Panc1 (cell line): ENCODE measurements around the gene SELENOF.

Experiments
- SIN3A ChIP-seq: IDR thresholded peaks from 2 replicates; pipeline ENCODE4 v1.6.1; 2012; ENCODE audit warnings: low read depth, mild to moderate bottlenecking, low read length, moderate library complexity, borderline replicate concordance; ENCODE audit not compliant: insufficient read depth
- TCF7L2 ChIP-seq: IDR thresholded peaks from 2 replicates; pipeline ENCODE4 v1.6.1; 2011; ENCODE audit warnings: mild to moderate bottlenecking, low read depth, low read length, inconsistent platforms
- TF ChIP-seq, protein P1 (sequence below): fragments of 450-650 bp; IDR thresholded peaks from 2 replicates; pipeline ENCODE4 v1.5.1; 2017; ENCODE audit warnings: mild to moderate bottlenecking
- TF ChIP-seq, protein P2 (sequence below), 2 experiments: IDR thresholded peaks; 2 replicates each; pipeline ENCODE4 v1.6.1; 2011 to 2012; ENCODE audit warnings: low read depth in 2 of 2, control low read depth in 1 of 2, low read length in 1 of 2, mild to moderate bottlenecking in 1 of 2, moderate library complexity in 1 of 2; ENCODE audit not compliant: insufficient read depth in 1 of 2

DNA sequence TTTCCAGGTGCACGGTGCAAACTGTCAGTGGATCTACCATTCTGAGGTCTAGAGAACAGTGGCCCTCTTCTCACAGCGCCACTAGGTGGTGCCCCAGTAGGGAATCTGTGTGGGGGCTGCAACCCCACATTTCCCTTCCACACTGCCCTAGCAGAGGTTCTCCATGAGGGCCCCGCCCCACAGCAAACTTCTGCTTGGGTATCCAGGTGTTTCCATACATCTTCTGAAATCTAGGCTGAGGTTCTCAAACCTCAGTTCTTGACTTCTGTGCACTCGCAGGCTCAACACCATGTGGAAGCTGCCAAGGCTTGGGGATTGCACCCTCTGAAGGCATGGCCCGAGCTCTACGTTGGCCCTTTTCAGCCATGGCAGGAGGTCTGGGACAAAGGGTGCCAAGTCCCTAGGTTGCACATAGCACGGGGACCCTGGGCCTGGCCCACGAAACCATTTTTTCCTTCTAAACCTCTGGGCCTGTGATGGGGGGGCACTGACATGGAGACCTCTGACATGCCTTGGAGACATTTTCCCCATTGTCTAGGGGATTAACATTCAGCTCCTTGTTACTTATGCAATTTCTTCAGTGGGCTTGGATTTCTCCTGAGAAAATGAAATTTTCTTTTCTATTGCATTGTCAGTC lies 10.5 kb upstream of the SELENOF start:
- TF ChIP-seq SIN3A (no peak), TCF7L2 (no peak)
- TF ChIP-seq, protein P1, sequence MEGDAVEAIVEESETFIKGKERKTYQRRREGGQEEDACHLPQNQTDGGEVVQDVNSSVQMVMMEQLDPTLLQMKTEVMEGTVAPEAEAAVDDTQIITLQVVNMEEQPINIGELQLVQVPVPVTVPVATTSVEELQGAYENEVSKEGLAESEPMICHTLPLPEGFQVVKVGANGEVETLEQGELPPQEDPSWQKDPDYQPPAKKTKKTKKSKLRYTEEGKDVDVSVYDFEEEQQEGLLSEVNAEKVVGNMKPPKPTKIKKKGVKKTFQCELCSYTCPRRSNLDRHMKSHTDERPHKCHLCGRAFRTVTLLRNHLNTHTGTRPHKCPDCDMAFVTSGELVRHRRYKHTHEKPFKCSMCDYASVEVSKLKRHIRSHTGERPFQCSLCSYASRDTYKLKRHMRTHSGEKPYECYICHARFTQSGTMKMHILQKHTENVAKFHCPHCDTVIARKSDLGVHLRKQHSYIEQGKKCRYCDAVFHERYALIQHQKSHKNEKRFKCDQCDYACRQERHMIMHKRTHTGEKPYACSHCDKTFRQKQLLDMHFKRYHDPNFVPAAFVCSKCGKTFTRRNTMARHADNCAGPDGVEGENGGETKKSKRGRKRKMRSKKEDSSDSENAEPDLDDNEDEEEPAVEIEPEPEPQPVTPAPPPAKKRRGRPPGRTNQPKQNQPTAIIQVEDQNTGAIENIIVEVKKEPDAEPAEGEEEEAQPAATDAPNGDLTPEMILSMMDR: no peak
- TF ChIP-seq, protein P2, sequence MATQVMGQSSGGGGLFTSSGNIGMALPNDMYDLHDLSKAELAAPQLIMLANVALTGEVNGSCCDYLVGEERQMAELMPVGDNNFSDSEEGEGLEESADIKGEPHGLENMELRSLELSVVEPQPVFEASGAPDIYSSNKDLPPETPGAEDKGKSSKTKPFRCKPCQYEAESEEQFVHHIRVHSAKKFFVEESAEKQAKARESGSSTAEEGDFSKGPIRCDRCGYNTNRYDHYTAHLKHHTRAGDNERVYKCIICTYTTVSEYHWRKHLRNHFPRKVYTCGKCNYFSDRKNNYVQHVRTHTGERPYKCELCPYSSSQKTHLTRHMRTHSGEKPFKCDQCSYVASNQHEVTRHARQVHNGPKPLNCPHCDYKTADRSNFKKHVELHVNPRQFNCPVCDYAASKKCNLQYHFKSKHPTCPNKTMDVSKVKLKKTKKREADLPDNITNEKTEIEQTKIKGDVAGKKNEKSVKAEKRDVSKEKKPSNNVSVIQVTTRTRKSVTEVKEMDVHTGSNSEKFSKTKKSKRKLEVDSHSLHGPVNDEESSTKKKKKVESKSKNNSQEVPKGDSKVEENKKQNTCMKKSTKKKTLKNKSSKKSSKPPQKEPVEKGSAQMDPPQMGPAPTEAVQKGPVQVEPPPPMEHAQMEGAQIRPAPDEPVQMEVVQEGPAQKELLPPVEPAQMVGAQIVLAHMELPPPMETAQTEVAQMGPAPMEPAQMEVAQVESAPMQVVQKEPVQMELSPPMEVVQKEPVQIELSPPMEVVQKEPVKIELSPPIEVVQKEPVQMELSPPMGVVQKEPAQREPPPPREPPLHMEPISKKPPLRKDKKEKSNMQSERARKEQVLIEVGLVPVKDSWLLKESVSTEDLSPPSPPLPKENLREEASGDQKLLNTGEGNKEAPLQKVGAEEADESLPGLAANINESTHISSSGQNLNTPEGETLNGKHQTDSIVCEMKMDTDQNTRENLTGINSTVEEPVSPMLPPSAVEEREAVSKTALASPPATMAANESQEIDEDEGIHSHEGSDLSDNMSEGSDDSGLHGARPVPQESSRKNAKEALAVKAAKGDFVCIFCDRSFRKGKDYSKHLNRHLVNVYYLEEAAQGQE (IDR thresholded peaks at IDR 0.05; ENCODE audit: insufficient read depth in 1 of 2, low read depth in 2 of 2, low read length in 1 of 2): no peak
